T-helper 2 cell treated with Interferon-gamma antibody and Interleukin-4, amounts not matched to agents 5 μg/mL and 100 μg/mL, for 36 hours (primary cell): ENCODE measurements around the gene PNKD.
"Not testable (repeated sequence)": the region's sequence is repeated elsewhere in the genome, so short reads cannot be mapped to it uniquely, and the experiment has no call there.

ENCODE experiments used
- DNase-seq: peaks from one replicate; pipeline ENCODE4 v3.0.0; 2021; ENCODE audit warnings: low spot score
- H3K27ac Mint-ChIP-seq: one replicate; pipeline ENCODE4 v1.8.0; 2021; ENCODE audit warnings: mild to moderate bottlenecking, mixed read lengths
- H3K27me3 Mint-ChIP-seq: one replicate; pipeline ENCODE4 v1.8.0; 2021; ENCODE audit warnings: low read depth, mixed read lengths
- H3K36me3 Mint-ChIP-seq: one replicate; pipeline ENCODE4 v1.8.0; 2021; ENCODE audit warnings: low read depth, mixed read lengths
- H3K4me1 Mint-ChIP-seq: one replicate; pipeline ENCODE4 v1.8.0; 2021; ENCODE audit warnings: low read depth, mixed read lengths
- H3K4me3 Mint-ChIP-seq: one replicate; pipeline ENCODE4 v1.8.0; 2022; ENCODE audit warnings: mild to moderate bottlenecking, moderate library complexity, mixed read lengths
- H3K9me3 Mint-ChIP-seq: one replicate; pipeline ENCODE4 v1.8.0; 2021; ENCODE audit warnings: mixed read lengths

The PNKD gene

DNA sequence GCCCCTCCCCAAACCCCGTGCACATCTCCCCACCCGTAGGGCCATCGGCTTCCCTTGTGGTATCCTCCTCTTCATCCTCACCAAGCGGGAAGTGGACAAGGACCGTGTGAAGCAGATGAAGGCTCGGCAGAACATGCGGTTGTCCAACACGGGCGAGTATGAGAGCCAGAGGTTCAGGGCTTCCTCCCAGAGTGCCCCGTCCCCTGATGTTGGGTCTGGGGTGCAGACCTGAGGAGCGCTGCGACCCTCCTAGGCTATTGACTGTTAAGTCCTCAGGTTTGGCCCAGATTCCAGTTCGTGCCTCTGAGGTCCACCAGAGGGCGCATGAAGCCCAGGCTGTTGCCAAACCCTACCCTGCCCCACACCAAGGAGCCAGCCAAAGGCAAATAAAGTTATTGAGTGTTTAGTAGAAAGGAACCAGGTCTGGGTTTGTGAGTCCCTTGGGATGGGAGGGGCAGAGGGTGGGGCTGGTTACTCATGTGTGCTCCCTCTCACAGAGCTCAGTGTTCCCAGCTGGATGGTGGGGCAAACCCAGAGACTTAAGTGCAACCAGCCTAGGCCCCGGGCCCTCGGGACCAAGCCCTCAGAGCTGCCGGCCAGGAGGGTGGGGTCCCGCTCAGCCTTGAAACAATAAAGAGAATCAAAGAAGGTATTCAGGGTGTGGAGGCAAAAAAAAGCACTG, 2.4 kb downstream of the PNKD start:
- H3K27me3 Mint-ChIP-seq, result no peaks in the 10 kb centered on the region

DNA sequence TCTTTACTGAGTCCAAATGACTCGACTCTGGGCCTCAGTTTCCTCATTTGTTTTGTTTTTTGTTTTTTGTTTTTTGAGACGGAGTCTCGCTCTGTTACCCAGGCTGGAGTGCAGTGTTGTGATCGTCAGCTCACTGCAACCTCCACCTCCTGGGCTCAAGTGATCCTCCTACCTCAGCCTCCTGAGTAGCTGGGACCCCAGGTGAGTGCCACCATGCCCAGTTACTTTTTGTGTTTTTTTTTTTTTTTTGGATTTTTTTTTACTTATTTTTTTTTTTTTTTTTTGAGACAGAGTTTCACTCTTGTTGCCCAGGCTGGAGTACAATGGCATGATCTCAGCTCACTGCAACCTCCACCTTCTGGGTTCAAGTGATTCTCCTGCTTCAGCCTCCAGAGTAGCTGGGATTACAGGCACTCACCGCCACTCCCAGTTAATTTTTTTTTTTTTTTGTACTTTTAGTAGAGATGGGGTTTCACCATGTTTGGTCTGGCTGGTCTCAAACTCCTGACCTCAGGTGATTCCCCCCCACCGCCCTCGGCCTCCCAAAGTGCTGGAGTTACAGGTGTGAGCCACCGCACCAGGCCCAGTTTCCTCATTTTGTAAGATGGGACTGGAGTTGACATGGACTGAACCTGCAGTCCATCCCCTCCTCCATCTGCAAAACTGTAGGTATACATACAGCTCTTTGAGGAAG, 3.0 kb downstream of the PNKD start:
- H3K4me1 Mint-ChIP-seq, result peaks cover 22% of the 10 kb centered on the region
- peaks cover 41% of the 10 kb centered on the region for H3K36me3 Mint-ChIP-seq
- H3K27ac Mint-ChIP-seq, H3K27me3 Mint-ChIP-seq, H3K4me3 Mint-ChIP-seq, DNase-seq, H3K9me3 Mint-ChIP-seq: not testable (repeated sequence)

More for the DNA sequence above, 2.4 kb downstream of the PNKD start:
- Mint-ChIP-seq H3K9me3 (no peaks in the 10 kb centered on the region), H3K27ac (peak overlapping the region; percentile 26), H3K4me1 (peaks cover 22% of the 10 kb centered on the region), H3K4me3 (peak overlapping the region; percentile 93), H3K36me3 (peaks cover 38% of the 10 kb centered on the region)
- peak; percentile 69 for DNase-seq

- Mint-ChIP-seq H3K4me3 (no peak overlapping the region), H3K27ac (no peak overlapping the region), H3K9me3 (no peaks in the 10 kb centered on the region), H3K27me3 (no peaks in the 10 kb centered on the region), H3K4me1 (peaks cover 22% of the 10 kb centered on the region), H3K36me3 (peaks cover 42% of the 10 kb centered on the region)
- no peak for DNase-seq
Measured at GRCh38 chr2:218273908-218274249, 3.6 kb downstream of the PNKD start.

GRCh38 chr2:218274586-218274985, 4.3 kb downstream of the PNKD start:
- peaks cover 17% of the 10 kb centered on the region for H3K4me1 Mint-ChIP-seq
- no peaks in the 10 kb centered on the region for H3K27me3 Mint-ChIP-seq
- DNase-seq, result no peak
- no peak overlapping the region for H3K4me3 Mint-ChIP-seq
- H3K36me3 Mint-ChIP-seq, result peaks cover 40% of the 10 kb centered on the region
- H3K27ac Mint-ChIP-seq, result no peak overlapping the region
- no peaks in the 10 kb centered on the region for H3K9me3 Mint-ChIP-seq

- DNase-seq, result no peak
- H3K27me3 Mint-ChIP-seq, result no peaks in the 10 kb centered on the region
- peaks cover 44% of the 10 kb centered on the region for H3K36me3 Mint-ChIP-seq
- no peak overlapping the region for H3K4me3 Mint-ChIP-seq
- no peaks in the 10 kb centered on the region for H3K9me3 Mint-ChIP-seq
- H3K27ac Mint-ChIP-seq, result no peak overlapping the region
- peaks cover 17% of the 10 kb centered on the region for H3K4me1 Mint-ChIP-seq
Measured at GRCh38 chr2:218275371-218276072, 5.2 kb downstream of the PNKD start.

GRCh38 chr2:218276986-218277755, 6.9 kb downstream of the PNKD start:
- DNase-seq, result no peak
- Mint-ChIP-seq H3K9me3 (no peaks in the 10 kb centered on the region), H3K4me1 (peaks cover 4% of the 10 kb centered on the region), H3K36me3 (peaks cover 46% of the 10 kb centered on the region), H3K4me3 (no peak overlapping the region), H3K27ac (no peak overlapping the region), H3K27me3 (no peaks in the 10 kb centered on the region)

DNA sequence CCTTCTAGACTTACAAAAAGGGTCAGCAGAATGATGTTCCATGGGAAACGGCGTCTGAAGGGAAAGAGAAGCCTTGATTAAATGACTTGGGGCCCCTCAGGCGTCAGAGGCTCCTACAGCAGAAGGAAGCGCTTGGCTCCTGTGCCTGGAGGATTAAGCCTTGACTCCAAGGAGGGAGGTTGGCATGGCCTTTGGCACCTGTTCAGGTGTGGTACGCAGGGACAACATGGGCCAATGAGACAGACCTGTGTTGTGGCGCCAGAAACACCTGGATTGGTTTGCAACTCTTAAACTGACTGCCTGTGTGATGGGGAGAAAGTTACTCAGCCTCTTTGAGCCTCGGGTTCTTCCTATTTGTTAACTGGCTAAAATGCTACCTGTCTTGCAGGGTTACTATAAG, 7.6 kb downstream of the PNKD start:
- H3K4me3 Mint-ChIP-seq, result no peak overlapping the region
- H3K9me3 Mint-ChIP-seq, result no peaks in the 10 kb centered on the region
- H3K36me3 Mint-ChIP-seq, result peaks cover 42% of the 10 kb centered on the region
- no peaks in the 10 kb centered on the region for H3K27me3 Mint-ChIP-seq
- H3K4me1 Mint-ChIP-seq, result no peaks in the 10 kb centered on the region
- no peak overlapping the region for H3K27ac Mint-ChIP-seq
- DNase-seq, result no peak

- H3K4me3 Mint-ChIP-seq, result no peak overlapping the region
- no peak for DNase-seq
- peaks cover 4% of the 10 kb centered on the region for H3K4me1 Mint-ChIP-seq
- H3K27me3 Mint-ChIP-seq, result no peaks in the 10 kb centered on the region
- no peaks in the 10 kb centered on the region for H3K9me3 Mint-ChIP-seq
- no peak overlapping the region for H3K27ac Mint-ChIP-seq
- peaks cover 43% of the 10 kb centered on the region for H3K36me3 Mint-ChIP-seq
Measured at GRCh38 chr2:218278531-218279360, 8.4 kb downstream of the PNKD start.

GRCh38 chr2:218280260-218280870, 10.0 kb downstream of the PNKD start:
- Mint-ChIP-seq H3K27me3 (no peaks in the 10 kb centered on the region), H3K4me1 (peaks cover 16% of the 10 kb centered on the region), H3K4me3 (no peak overlapping the region), H3K36me3 (peaks cover 38% of the 10 kb centered on the region), H3K9me3 (no peaks in the 10 kb centered on the region), H3K27ac (no peak overlapping the region)
- DNase-seq, result no peak

DNA sequence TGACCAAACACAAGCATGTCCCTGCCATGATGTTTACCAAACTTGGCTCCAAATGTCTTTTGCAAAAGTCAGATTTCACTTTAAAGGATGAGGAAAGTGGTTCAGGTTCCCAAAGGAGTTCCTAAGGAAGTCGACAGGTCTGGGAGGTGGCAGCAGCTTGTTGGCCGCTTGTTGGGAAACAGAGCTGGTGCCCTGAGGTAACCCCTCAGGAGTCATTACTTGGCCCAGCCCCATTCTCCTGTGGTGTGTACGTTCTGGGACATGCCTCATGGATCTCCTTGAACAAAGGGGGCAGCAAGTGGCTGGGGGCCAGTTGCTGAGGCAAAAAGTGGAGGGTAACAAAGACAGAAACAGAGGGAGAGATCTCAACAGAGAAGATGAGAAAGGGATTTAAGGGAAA, 11.1 kb downstream of the PNKD start:
- no peak for DNase-seq
- Mint-ChIP-seq H3K9me3 (no peaks in the 10 kb centered on the region), H3K4me1 (peaks cover 24% of the 10 kb centered on the region), H3K27ac (peak overlapping the region; percentile 78), H3K27me3 (no peaks in the 10 kb centered on the region), H3K4me3 (no peak overlapping the region), H3K36me3 (peaks cover 43% of the 10 kb centered on the region)

DNA sequence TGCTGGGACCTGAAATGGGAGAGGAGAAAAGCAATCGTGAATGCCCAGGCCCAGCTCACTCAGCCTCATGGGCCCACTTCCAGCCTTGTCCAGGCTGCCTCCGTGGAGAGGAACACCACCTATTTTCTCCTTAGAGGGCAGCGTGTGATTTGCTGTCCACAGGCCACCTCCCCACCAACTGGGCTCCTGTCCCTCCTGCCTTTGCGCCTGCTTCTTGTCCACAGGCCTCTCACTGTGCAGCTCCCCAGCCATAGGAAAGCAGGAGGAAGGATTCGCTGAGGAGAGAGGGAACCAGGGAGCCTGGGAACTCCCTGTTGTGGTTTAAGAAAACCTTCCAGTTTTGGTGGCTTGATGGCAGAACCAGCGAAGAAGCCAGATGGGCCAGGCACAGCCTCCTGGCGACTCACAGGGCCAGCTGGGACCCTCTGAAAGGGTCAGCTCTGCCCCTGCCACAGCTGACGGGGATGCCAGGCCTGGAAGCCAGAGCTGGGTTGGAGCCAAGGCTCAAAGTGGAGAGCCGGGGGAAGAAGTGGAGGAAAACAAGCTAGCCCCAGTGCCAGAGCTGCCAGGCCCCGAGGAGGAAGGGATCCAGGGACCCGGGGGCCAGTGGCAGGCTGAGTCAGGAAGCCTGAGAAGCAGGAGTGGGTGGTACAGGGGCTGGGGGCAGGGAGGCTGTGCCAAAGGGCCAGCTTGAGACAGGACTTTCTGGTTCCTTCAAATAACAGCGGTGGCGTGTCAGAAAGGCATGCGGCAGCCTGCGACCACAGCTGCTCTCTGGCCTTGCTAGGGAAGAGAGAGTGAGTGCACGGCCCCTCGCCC, 12.1 kb downstream of the PNKD start:
- peaks cover 33% of the 10 kb centered on the region for H3K4me1 Mint-ChIP-seq
- H3K9me3 Mint-ChIP-seq, result no peaks in the 10 kb centered on the region
- H3K27ac Mint-ChIP-seq, result no peak overlapping the region
- no peak for DNase-seq
- H3K4me3 Mint-ChIP-seq, result no peak overlapping the region
- no peaks in the 10 kb centered on the region for H3K27me3 Mint-ChIP-seq
- H3K36me3 Mint-ChIP-seq, result peaks cover 43% of the 10 kb centered on the region

GRCh38 chr2:218284106-218284811, 13.9 kb downstream of the PNKD start:
- H3K36me3 Mint-ChIP-seq, result peaks cover 44% of the 10 kb centered on the region
- H3K4me1 Mint-ChIP-seq, result peaks cover 47% of the 10 kb centered on the region
- no peaks in the 10 kb centered on the region for H3K9me3 Mint-ChIP-seq
- no peaks in the 10 kb centered on the region for H3K27me3 Mint-ChIP-seq
- H3K4me3 Mint-ChIP-seq, result peak overlapping the region; percentile 94
- DNase-seq, result peak; percentile 67
- peak overlapping the region; percentile 77 for H3K27ac Mint-ChIP-seq
